ENCODE data around the gene OSBP2. TPM values are rescaled to one million over a fixed set of nuclear protein-coding genes. Genes with fewer than 3 reads are reported as not detected.

The OSBP2 gene
- total and polyA plus RNA-seq, 3 donors from 2014 or later = 39.5 to 68.0 (median 45.4) TPM

DNA sequence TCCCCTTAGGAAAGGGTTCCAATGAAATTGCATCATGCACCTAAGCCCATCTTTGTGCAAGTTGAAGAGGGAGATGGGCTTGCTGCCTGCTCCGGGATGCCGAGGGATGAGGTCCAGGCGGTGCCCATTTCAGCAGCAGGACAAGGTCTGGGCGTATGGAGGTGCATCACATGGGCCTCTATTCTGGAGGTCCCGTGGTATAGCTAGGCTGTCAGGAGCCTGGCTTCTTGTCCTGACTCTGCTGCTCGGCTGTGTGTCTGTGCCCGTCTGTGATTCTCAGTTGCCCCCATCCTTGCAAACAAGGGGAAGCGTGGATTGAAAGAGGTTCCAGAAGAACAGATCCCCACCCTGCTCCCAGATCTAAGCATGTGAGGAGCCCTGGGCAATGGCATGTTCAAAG is 130.0 kb downstream of the OSBP2 start:
- no peak for TF ChIP-seq POLR2A (IDR thresholded peaks at IDR 0.05)
- TF ChIP-seq, protein P1, sequence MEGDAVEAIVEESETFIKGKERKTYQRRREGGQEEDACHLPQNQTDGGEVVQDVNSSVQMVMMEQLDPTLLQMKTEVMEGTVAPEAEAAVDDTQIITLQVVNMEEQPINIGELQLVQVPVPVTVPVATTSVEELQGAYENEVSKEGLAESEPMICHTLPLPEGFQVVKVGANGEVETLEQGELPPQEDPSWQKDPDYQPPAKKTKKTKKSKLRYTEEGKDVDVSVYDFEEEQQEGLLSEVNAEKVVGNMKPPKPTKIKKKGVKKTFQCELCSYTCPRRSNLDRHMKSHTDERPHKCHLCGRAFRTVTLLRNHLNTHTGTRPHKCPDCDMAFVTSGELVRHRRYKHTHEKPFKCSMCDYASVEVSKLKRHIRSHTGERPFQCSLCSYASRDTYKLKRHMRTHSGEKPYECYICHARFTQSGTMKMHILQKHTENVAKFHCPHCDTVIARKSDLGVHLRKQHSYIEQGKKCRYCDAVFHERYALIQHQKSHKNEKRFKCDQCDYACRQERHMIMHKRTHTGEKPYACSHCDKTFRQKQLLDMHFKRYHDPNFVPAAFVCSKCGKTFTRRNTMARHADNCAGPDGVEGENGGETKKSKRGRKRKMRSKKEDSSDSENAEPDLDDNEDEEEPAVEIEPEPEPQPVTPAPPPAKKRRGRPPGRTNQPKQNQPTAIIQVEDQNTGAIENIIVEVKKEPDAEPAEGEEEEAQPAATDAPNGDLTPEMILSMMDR (IDR thresholded peaks at IDR 0.05) = no peak
- DNase-seq = no peak
- H3K4me3 ChIP-seq = no peak overlapping the region
- no peaks in the 10 kb centered on the region for H3K36me3 ChIP-seq (ENCODE audit: low read depth, missing control alignments)
- intact Hi-C loops (cut with DNase I; ENCODE audit: low total_unique reads) = no loop called here
- peaks cover 6% of the 10 kb centered on the region for H3K4me1 ChIP-seq
- no peaks in the 10 kb centered on the region for H3K27me3 ChIP-seq
- H3K27ac ChIP-seq = no peak overlapping the region
- H3K9me3 ChIP-seq = no peaks in the 10 kb centered on the region
- 80 to 98% methylated on average over 8 of the region's 8 CpGs for WGBS, 2 donors

DNA sequence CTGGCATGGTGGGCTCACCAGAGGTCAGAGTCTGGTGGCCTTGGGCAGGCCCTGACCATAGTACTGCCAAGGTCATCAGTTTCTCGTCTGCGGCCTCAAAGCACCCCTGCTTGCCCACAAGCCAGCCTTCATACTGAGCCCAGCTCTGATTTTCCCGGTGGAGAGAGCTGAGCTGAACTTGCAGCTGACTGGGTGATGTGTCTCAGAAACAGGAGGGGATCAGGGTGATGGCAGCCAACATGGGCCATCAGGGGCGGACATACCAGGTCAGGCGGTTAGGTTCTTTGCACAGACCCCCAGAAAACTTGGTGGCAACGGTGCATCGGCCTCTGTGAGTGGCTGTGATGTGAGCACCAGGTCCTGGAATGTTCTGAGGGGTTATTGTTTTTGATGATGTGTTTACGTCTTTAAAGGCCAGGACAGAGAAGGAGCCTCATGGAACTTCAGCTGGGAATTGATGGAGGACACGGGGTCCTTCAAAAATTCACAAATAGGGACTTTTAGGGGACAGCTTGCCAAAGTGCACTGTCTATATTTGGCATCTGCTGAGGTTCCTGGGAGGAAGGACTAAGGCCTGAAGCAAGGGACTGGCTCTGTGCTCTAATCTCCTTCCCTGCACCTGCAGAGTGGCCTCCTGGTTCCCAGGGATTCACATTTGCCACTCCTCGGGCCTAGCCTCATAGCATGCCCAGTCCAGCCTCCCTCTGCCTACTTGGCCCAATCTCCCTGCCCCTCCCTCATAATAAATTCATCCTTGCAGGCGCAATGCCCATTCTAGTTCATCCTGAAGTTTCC is 131.2 kb downstream of the OSBP2 start:
- DNase-seq = no peak
- Histone ChIP-seq H3K9me3 (no peaks in the 10 kb centered on the region), H3K4me1 (peaks cover 6% of the 10 kb centered on the region), H3K4me3 (no peak overlapping the region), H3K36me3 (ENCODE audit: low read depth, missing control alignments) (no peaks in the 10 kb centered on the region), H3K27me3 (no peaks in the 10 kb centered on the region), H3K27ac (no peak overlapping the region)
- WGBS, 2 donors = 84% methylated on average over 10 to 11 of the region's 11 CpGs
- TF ChIP-seq, protein P1 (IDR thresholded peaks at IDR 0.05) = no peak
- TF ChIP-seq POLR2A (IDR thresholded peaks at IDR 0.05) = no peak
- intact Hi-C loops (cut with DNase I; ENCODE audit: low total_unique reads) = no loop called here

DNA sequence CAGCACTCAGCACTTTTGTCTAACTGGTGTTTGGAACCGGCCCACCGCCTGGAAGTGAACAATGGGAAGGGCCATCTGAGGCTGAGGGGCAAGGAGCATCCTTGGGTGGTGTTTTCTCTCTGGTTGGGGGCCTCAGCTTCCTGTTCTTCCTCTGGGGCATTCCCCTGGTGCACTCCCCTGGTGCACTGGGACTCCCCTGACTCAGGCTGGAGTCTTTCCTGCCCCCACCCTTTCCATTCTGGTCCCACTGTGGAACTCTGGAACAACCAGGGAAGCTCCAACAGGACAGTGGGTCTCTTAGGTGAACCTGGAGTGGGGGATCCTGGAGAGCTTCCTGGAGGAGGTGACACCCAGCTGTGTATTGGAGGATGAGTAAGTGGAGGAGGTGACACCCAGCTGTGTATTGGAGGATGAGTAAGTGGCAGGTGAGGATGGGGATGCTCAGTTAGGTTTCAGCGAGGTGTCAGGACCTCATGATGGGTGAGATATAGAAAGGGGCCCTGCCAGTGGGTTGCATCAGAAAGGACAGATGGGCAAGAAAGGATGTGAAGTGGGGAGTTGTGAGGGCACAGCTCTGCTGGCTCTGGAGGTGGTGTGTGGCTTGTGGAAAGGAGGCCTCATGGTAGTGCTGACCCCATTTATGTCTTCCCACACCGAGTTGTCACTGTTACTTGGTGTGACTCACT is 132.1 kb downstream of the OSBP2 start:
- Histone ChIP-seq H3K36me3 (ENCODE audit: low read depth, missing control alignments) (no peaks in the 10 kb centered on the region), H3K27me3 (no peaks in the 10 kb centered on the region), H3K4me1 (peaks cover 6% of the 10 kb centered on the region), H3K4me3 (no peak overlapping the region), H3K9me3 (no peaks in the 10 kb centered on the region), H3K27ac (no peak overlapping the region)
- intact Hi-C loops (cut with DNase I; ENCODE audit: low total_unique reads) = no loop called here
- DNase-seq = no peak
- no peak for TF ChIP-seq POLR2A (IDR thresholded peaks at IDR 0.05)
- TF ChIP-seq, protein P1 (IDR thresholded peaks at IDR 0.05) = no peak
- 95 to 99% methylated on average over 4 of the region's 4 CpGs for WGBS, 2 donors

DNA sequence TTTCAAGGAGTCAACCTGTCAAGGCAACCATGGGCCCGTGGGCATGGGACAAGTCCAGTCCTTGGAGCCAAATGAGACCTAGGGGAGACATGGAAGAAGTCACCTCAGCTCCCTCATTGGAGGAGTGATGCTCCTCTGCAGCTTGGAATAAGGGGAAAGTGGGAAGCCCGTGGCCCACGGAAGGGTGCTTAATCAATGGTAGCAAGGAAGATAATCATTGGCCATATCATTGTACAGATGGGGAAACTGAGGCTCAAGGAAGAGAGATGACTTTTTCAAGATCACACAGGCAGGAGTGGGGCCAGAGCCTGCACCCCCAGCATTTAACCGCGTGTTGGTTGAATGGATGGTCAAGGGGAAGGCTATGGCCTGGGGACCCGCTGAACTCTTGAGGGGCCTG is 133.0 kb downstream of the OSBP2 start:
- Histone ChIP-seq H3K4me3 (no peak overlapping the region), H3K36me3 (ENCODE audit: low read depth, missing control alignments) (no peaks in the 10 kb centered on the region), H3K9me3 (no peaks in the 10 kb centered on the region), H3K27ac (no peak overlapping the region), H3K4me1 (peaks cover 2% of the 10 kb centered on the region), H3K27me3 (no peaks in the 10 kb centered on the region)
- TF ChIP-seq POLR2A (IDR thresholded peaks at IDR 0.05) = no peak
- TF ChIP-seq, protein P1 (IDR thresholded peaks at IDR 0.05) = no peak
- 78 to 92% methylated on average over 6 of the region's 6 CpGs for WGBS, 2 donors
- intact Hi-C loops (cut with DNase I; ENCODE audit: low total_unique reads) = no loop called here
- no peak for DNase-seq

Data from testis (tissue), 3 donors.